Measurements from ENCODE around the gene MCHR1. TPM values are rescaled to one million over a fixed set of nuclear protein-coding genes. Genes with fewer than 3 reads are reported as not detected.

Gene MCHR1
- polyA plus RNA-seq, 1 experiment: 1.1 TPM

DNA sequence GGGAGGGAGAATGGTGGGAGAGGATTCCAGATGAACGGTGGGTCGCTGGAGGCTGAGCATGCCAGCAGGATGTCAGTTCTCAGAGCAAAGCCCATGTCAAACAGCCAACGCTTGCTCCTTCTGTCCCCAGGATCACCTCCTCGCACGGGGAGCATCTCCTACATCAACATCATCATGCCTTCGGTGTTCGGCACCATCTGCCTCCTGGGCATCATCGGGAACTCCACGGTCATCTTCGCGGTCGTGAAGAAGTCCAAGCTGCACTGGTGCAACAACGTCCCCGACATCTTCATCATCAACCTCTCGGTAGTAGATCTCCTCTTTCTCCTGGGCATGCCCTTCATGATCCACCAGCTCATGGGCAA is 1.5 kb downstream of the MCHR1 start:
- Histone ChIP-seq H3K4me3 (ENCODE audit: low read depth, low read length) (no peak overlapping the region), H3K27me3 (ENCODE audit: control insufficient read depth, insufficient read depth, low read length) (0 out of 2 replicates have a peak, but pooled peaks cover 3% of the 10 kb centered on the region), H3K36me3 (ENCODE audit: control insufficient read depth, insufficient read depth, low read length) (no peaks in the 10 kb centered on the region; the same call in 1 of the 2 replicates)
- ChIA-PET POLR2A (no interaction called here), CTCF (interaction anchor here (0.8 to 3.6 kb wide), 2 partner anchors 79 to 244 kb away, joined by 3 to 64 read pairs; no protein-coding TSS in a partner anchor)
- DNase-seq (ENCODE audit: low read depth): no peak
- TF ChIP-seq, protein P1, sequence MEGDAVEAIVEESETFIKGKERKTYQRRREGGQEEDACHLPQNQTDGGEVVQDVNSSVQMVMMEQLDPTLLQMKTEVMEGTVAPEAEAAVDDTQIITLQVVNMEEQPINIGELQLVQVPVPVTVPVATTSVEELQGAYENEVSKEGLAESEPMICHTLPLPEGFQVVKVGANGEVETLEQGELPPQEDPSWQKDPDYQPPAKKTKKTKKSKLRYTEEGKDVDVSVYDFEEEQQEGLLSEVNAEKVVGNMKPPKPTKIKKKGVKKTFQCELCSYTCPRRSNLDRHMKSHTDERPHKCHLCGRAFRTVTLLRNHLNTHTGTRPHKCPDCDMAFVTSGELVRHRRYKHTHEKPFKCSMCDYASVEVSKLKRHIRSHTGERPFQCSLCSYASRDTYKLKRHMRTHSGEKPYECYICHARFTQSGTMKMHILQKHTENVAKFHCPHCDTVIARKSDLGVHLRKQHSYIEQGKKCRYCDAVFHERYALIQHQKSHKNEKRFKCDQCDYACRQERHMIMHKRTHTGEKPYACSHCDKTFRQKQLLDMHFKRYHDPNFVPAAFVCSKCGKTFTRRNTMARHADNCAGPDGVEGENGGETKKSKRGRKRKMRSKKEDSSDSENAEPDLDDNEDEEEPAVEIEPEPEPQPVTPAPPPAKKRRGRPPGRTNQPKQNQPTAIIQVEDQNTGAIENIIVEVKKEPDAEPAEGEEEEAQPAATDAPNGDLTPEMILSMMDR (IDR thresholded peaks at IDR 0.05; ENCODE audit: insufficient read depth, low read depth, low read length): no peak

DNA sequence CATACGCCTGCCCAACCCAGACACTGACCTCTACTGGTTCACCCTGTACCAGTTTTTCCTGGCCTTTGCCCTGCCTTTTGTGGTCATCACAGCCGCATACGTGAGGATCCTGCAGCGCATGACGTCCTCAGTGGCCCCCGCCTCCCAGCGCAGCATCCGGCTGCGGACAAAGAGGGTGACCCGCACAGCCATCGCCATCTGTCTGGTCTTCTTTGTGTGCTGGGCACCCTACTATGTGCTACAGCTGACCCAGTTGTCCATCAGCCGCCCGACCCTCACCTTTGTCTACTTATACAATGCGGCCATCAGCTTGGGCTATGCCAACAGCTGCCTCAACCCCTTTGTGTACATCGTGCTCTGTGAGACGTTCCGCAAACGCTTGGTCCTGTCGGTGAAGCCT is 2.2 kb downstream of the MCHR1 start:
- H3K27me3 ChIP-seq (ENCODE audit: control insufficient read depth, insufficient read depth, low read length): 0 out of 2 replicates have a peak, but pooled peaks cover 3% of the 10 kb centered on the region
- no peak for DNase-seq (ENCODE audit: low read depth)
- POLR2A ChIA-PET: no interaction called here
- CTCF ChIA-PET: interaction anchor here (2.1 to 3.6 kb wide), 2 partner anchors 10 to 78 kb away, joined by 5 to 64 read pairs; no protein-coding TSS in a partner anchor
- no peak overlapping the region for H3K4me3 ChIP-seq (ENCODE audit: low read depth, low read length)
- no peaks in the 10 kb centered on the region; the same call in 1 of the 2 replicates for H3K36me3 ChIP-seq (ENCODE audit: control insufficient read depth, insufficient read depth, low read length)
- TF ChIP-seq, protein P1 (IDR thresholded peaks at IDR 0.05; ENCODE audit: insufficient read depth, low read depth, low read length): no peak

DNA sequence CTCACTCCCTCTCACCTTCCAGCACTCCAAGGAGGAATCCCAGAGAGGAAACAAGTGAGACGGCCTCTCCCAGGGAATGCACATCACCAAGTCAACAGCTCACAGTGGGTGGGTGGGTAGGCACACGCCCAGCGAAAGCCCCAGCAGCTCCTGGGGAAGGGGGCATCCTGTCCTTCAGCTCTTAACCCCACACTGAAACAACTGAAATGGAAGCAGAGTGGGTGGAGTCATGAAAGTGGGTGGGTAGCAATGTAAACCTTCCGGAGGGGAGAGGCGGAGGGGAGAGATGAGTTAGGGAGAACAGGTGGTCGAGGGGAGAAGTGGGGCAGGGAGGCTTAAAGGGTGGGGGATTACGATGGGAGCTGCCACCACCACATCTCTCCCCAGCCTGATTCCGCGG is 5.4 kb downstream of the MCHR1 start:
- Histone ChIP-seq H3K4me3 (ENCODE audit: low read depth, low read length) (no peak overlapping the region), H3K27me3 (ENCODE audit: control insufficient read depth, insufficient read depth, low read length) (no peaks in the 10 kb centered on the region), H3K36me3 (ENCODE audit: control insufficient read depth, insufficient read depth, low read length) (no peaks in the 10 kb centered on the region; the same call in 1 of the 2 replicates)
- ChIA-PET POLR2A (no interaction called here), CTCF (interaction anchor here (1.5 to 2.9 kb wide), 4 partner anchors 10 to 173 kb away, joined by 4 to 24 read pairs (median 13); partner anchors contain the start of gene XPNPEP3)
- no peak for DNase-seq (ENCODE audit: low read depth)
- TF ChIP-seq, protein P1 (IDR thresholded peaks at IDR 0.05; ENCODE audit: insufficient read depth, low read depth, low read length): no peak

DNA sequence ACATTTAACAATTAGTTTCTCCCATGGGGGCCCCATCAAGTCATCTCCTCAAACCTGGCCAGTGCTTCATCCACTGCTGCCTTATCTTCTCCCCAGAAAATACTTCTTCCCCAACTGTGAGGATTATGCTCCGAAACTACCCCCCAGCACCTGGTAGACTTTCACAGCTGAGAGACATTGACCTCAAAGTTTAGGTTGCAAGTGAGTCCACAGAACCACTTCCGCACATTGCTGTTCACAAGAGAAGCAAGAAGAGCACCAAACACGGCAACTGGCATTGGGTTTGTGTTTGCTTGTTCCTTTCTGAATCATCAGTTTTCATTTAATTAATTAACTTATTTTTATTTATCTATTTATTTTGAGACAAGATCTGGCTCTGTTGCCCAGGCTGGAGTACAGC is 6.1 kb downstream of the MCHR1 start:
- DNase-seq (ENCODE audit: low read depth): no peak
- H3K27me3 ChIP-seq (ENCODE audit: control insufficient read depth, insufficient read depth, low read length): no peaks in the 10 kb centered on the region
- TF ChIP-seq, protein P1 (IDR thresholded peaks at IDR 0.05; ENCODE audit: insufficient read depth, low read depth, low read length): no peak
- no peak overlapping the region for H3K4me3 ChIP-seq (ENCODE audit: low read depth, low read length)
- CTCF ChIA-PET: interaction anchor here (0.8 to 2.9 kb wide), 5 partner anchors 9 to 146 kb away, joined by 3 to 24 read pairs (median 5); no protein-coding TSS in a partner anchor
- POLR2A ChIA-PET: no interaction called here
- no peaks in the 10 kb centered on the region; the same call in 1 of the 2 replicates for H3K36me3 ChIP-seq (ENCODE audit: control insufficient read depth, insufficient read depth, low read length)

DNA sequence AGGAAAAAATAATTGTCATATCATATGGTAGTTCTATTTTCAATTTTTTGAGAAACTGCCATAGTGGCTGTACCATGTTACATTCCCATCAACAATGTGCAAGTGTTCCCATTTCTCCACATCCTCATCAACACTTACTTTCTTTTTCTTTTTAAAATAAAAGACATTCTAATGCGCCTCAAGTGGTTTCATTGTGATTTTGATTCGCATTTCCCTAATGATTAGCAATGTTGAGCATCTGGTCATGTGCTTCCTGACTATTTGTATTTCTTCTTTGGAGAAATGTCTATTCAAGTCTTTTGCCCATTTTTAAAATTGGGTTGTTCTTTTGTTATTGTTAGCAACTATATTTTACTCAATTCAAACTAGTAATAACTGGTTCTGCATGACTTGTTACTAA is 8.4 kb downstream of the MCHR1 start:
- TF ChIP-seq, protein P1 (IDR thresholded peaks at IDR 0.05; ENCODE audit: insufficient read depth, low read depth, low read length): no peak
- Histone ChIP-seq H3K4me3 (ENCODE audit: low read depth, low read length) (no peak overlapping the region), H3K27me3 (ENCODE audit: control insufficient read depth, insufficient read depth, low read length) (no peaks in the 10 kb centered on the region), H3K36me3 (ENCODE audit: control insufficient read depth, insufficient read depth, low read length) (no peaks in the 10 kb centered on the region; the same call in 1 of the 2 replicates)
- ChIA-PET POLR2A (interaction anchor here (0.7 kb wide), 1 partner anchor 1966 kb away, joined by 4 read pairs; no protein-coding TSS in a partner anchor), CTCF (no interaction called here)
- DNase-seq (ENCODE audit: low read depth): no peak

Data from BJ (cell line).